HEK293 (cell line): ENCODE measurements around the gene TRAPPC11.

Experiments
- CTCF ChIA-PET: fragments of 350-600 bp; formaldehyde crosslinking; extraction: SDS; loops from one replicate; lab custom pipeline; 2021; ENCODE audit warnings: antibody characterized with exemption; lab: Yijun Ruan, JAX
- POLR2A ChIA-PET: fragments of 300-600 bp; formaldehyde crosslinking; extraction: SDS; loops from one replicate; lab custom pipeline; 2020; ENCODE audit warnings: antibody characterized with exemption, inconsistent platforms; lab: Yijun Ruan, JAX
- H3K27ac ChIP-seq: fragments of 200-500 bp; sonication (Bioruptor generic); 2 replicates; pipeline ENCODE4 v1.5.1; 2014; ENCODE audit warnings: low read depth, low read length, control low read depth, inconsistent platforms; ENCODE audit errors: extremely low read depth
- H3K36me3 ChIP-seq, 2 experiments: fragments of 200-500 bp in 1 of 2; sonication (Bioruptor generic) in 1 of 2; 1 replicate in 1 of 2; 2 replicates in 1 of 2; pipeline ENCODE4 v1.5.1; 2014 to 2017; ENCODE audit warnings: inconsistent platforms in 2 of 2, low read length in 2 of 2; ENCODE audit not compliant: control insufficient read depth in 2 of 2, insufficient read depth in 1 of 2
- H3K4me1 ChIP-seq: fragments of 200-500 bp; sonication (Bioruptor generic); 2 replicates; pipeline ENCODE4 v1.5.1; 2014; ENCODE audit warnings: mild to moderate bottlenecking, low read length, inconsistent platforms; ENCODE audit not compliant: control insufficient read depth, insufficient read depth
- H3K4me3 ChIP-seq: 2 replicates; pipeline ENCODE4 v1.5.1; 2011; ENCODE audit warnings: low read depth, mild to moderate bottlenecking, control low read depth, low read length, moderate library complexity
- H3K9me3 ChIP-seq: fragments of 200-500 bp; sonication (Bioruptor generic); 2 replicates; pipeline ENCODE4 v1.5.1; 2014; ENCODE audit warnings: low read depth, low read length, inconsistent platforms; ENCODE audit not compliant: control insufficient read depth, insufficient read depth
- GLIS2 ChIP-seq: fragments of 450-650 bp; formaldehyde crosslinking; IDR thresholded peaks from 2 replicates; pipeline ENCODE4 v1.5.1; 2016; ENCODE audit warnings: missing biosample characterization, missing genetic modification characterization
- MYNN ChIP-seq: fragments of 450-650 bp; formaldehyde crosslinking; IDR thresholded peaks from 2 replicates; pipeline ENCODE4 v1.5.1; 2016; ENCODE audit warnings: missing biosample characterization, missing genetic modification characterization, borderline replicate concordance
- WT1 ChIP-seq: fragments of 450-650 bp; formaldehyde crosslinking; IDR thresholded peaks from 2 replicates; pipeline ENCODE4 v1.5.1; 2016; ENCODE audit warnings: missing biosample characterization, missing genetic modification characterization
- ZBTB1 ChIP-seq: fragments of 450-650 bp; formaldehyde crosslinking; IDR thresholded peaks from 2 replicates; pipeline ENCODE4 v1.5.1; 2016; ENCODE audit warnings: missing biosample characterization, missing genetic modification characterization
- ZBTB8A ChIP-seq: fragments of 450-650 bp; formaldehyde crosslinking; IDR thresholded peaks from 2 replicates; pipeline ENCODE4 v1.5.1; 2016; ENCODE audit warnings: missing biosample characterization, missing genetic modification characterization
- ZEB2 ChIP-seq: fragments of 450-650 bp; formaldehyde crosslinking; IDR thresholded peaks from 2 replicates; pipeline ENCODE4 v1.5.1; 2016; ENCODE audit warnings: missing biosample characterization, missing genetic modification characterization
- ZFP69B ChIP-seq: fragments of 450-650 bp; formaldehyde crosslinking; IDR thresholded peaks from 2 replicates; pipeline ENCODE4 v1.5.1; 2016; ENCODE audit warnings: missing biosample characterization, missing genetic modification characterization
- ZIC2 ChIP-seq: fragments of 450-650 bp; formaldehyde crosslinking; IDR thresholded peaks from 2 replicates; pipeline ENCODE4 v1.5.1; 2016; ENCODE audit warnings: missing biosample characterization, missing genetic modification characterization
- ZNF157 ChIP-seq: fragments of 450-650 bp; formaldehyde crosslinking; IDR thresholded peaks from 2 replicates; pipeline ENCODE4 v1.5.1; 2016; ENCODE audit warnings: missing biosample characterization, missing genetic modification characterization
- ZNF221 ChIP-seq: fragments of 450-650 bp; formaldehyde crosslinking; IDR thresholded peaks from 2 replicates; pipeline ENCODE4 v1.5.1; 2017; ENCODE audit warnings: missing biosample characterization, missing genetic modification characterization, borderline replicate concordance
- ZNF23 ChIP-seq: fragments of 450-650 bp; formaldehyde crosslinking; IDR thresholded peaks from 2 replicates; pipeline ENCODE4 v1.5.1; 2016; ENCODE audit warnings: missing biosample characterization, missing genetic modification characterization, borderline replicate concordance
- ZNF239 ChIP-seq: fragments of 450-650 bp; formaldehyde crosslinking; IDR thresholded peaks from 2 replicates; pipeline ENCODE4 v1.5.1; 2016; ENCODE audit warnings: missing biosample characterization, missing genetic modification characterization
- ZNF24 ChIP-seq: fragments of 450-650 bp; formaldehyde crosslinking; IDR thresholded peaks from 2 replicates; pipeline ENCODE4 v1.5.1; 2016; ENCODE audit warnings: missing biosample characterization, missing genetic modification characterization
- ZNF266 ChIP-seq: fragments of 450-650 bp; formaldehyde crosslinking; IDR thresholded peaks from 2 replicates; pipeline ENCODE4 v1.5.1; 2016; ENCODE audit warnings: missing biosample characterization, missing genetic modification characterization, low read depth
- ZNF391 ChIP-seq: fragments of 450-650 bp; formaldehyde crosslinking; IDR thresholded peaks from 2 replicates; pipeline ENCODE4 v1.5.1; 2016; ENCODE audit warnings: low read depth, missing biosample characterization, missing genetic modification characterization, borderline replicate concordance
- ZNF549 ChIP-seq: fragments of 450-650 bp; IDR thresholded peaks from 2 replicates; pipeline ENCODE4 v1.5.1; 2018; ENCODE audit warnings: missing biosample characterization, missing genetic modification characterization, mild to moderate bottlenecking, inconsistent platforms, moderate library complexity
- ZNF660 ChIP-seq: fragments of 450-650 bp; IDR thresholded peaks from 2 replicates; pipeline ENCODE4 v1.5.1; 2018; ENCODE audit warnings: missing biosample characterization, mild to moderate bottlenecking, missing genetic modification characterization
- ZNF677 ChIP-seq: fragments of 450-650 bp; IDR thresholded peaks from 2 replicates; pipeline ENCODE4 v1.5.0; 2018; ENCODE audit warnings: missing biosample characterization, mild to moderate bottlenecking, missing genetic modification characterization, moderate library complexity
- TF ChIP-seq, protein P1 (sequence below): fragments of 450-650 bp; formaldehyde crosslinking; IDR thresholded peaks from 2 replicates; pipeline ENCODE4 v1.5.1; 2016; ENCODE audit warnings: missing biosample characterization, missing genetic modification characterization
- TF ChIP-seq, protein P2 (sequence below): fragments of 450-650 bp; formaldehyde crosslinking; IDR thresholded peaks from 2 replicates; pipeline ENCODE4 v1.5.1; 2016; ENCODE audit warnings: missing biosample characterization, missing genetic modification characterization
- TF ChIP-seq, protein P3 (sequence below): fragments of 450-650 bp; formaldehyde crosslinking; IDR thresholded peaks from 2 replicates; pipeline ENCODE4 v1.5.1; 2017; ENCODE audit warnings: missing biosample characterization, missing genetic modification characterization
- TF ChIP-seq, protein P4 (sequence below): fragments of 450-650 bp; formaldehyde crosslinking; conservative IDR thresholded peaks from 2 replicates; pipeline ENCODE4 v1.5.1; 2016; ENCODE audit warnings: low read depth, missing biosample characterization, missing genetic modification characterization
- TF ChIP-seq, protein P5 (sequence below): fragments of 450-650 bp; formaldehyde crosslinking; IDR thresholded peaks from 2 replicates; pipeline ENCODE4 v1.5.1; 2016; ENCODE audit warnings: missing biosample characterization, missing genetic modification characterization

The TRAPPC11 gene

DNA sequence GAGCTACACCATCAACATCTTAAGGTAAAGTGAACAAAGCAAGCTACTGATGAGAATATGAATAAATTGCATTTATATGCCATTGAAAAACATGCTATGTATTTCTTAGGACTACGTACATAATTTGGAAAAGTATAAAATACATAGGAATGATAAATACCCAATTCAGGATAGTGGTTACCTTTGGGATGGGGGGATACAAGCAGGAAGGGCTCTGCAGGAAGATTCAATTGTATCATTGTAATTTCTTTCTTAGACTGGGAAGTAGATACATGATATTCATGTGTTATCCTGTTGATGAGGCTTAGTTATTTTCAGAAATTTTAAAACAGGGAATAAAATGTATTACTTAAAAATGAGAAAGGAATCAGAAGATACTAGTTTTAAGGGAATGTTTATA lies 43.4 kb downstream of the TRAPPC11 start:
- Histone ChIP-seq H3K4me1 (no peaks in the 10 kb centered on the region), H3K27ac (no peak overlapping the region), H3K9me3 (no peaks in the 10 kb centered on the region), H3K4me3 (no peak overlapping the region), H3K36me3 (peaks cover 23 to 78% of the 10 kb centered on the region in 2 experiments; a peak in 2 of 3 replicates)
- TF ChIP-seq ZNF239 (tag by site-specific recombination), result no peak
- TF ChIP-seq ZBTB8A (tag by site-specific recombination), result no peak
- TF ChIP-seq, protein P1, sequence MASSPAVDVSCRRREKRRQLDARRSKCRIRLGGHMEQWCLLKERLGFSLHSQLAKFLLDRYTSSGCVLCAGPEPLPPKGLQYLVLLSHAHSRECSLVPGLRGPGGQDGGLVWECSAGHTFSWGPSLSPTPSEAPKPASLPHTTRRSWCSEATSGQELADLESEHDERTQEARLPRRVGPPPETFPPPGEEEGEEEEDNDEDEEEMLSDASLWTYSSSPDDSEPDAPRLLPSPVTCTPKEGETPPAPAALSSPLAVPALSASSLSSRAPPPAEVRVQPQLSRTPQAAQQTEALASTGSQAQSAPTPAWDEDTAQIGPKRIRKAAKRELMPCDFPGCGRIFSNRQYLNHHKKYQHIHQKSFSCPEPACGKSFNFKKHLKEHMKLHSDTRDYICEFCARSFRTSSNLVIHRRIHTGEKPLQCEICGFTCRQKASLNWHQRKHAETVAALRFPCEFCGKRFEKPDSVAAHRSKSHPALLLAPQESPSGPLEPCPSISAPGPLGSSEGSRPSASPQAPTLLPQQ, result no peak
- POLR2A ChIA-PET, result no interaction called here
- CTCF ChIA-PET, result interaction anchor here (0.6 kb wide), 1 partner anchor 586 kb away, joined by 5 read pairs; no protein-coding TSS in a partner anchor

DNA sequence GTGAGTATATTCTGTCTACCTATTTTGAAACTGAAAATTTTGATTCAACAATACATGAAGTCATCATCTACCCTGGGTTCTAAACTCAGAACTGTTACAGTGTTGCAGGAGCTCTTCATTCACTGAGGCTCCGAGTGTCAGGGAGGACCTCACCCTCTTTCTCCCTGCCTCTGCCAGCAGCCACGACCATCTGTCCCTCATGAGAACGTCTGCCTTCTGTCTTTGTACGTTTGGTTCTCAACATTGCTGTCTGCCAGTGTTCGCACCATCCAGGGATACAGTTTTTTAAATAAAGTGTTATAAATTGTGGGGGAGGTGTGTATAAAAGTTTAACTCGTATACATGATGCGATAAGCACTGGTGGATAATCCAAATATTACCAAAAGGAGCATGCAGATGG lies 55.5 kb downstream of the TRAPPC11 start:
- H3K36me3 ChIP-seq, result peaks cover 3 to 30% of the 10 kb centered on the region in 2 experiments; a peak in 2 of 3 replicates
- no peak overlapping the region for H3K4me3 ChIP-seq
- no peaks in the 10 kb centered on the region for H3K4me1 ChIP-seq
- CTCF ChIA-PET, result interaction anchor here (0.7 kb wide), 1 partner anchor 383 kb away, joined by 3 read pairs; no protein-coding TSS in a partner anchor
- no peaks in the 10 kb centered on the region for H3K9me3 ChIP-seq
- POLR2A ChIA-PET, result no interaction called here
- H3K27ac ChIP-seq, result no peak overlapping the region
- TF ChIP-seq, protein P2, sequence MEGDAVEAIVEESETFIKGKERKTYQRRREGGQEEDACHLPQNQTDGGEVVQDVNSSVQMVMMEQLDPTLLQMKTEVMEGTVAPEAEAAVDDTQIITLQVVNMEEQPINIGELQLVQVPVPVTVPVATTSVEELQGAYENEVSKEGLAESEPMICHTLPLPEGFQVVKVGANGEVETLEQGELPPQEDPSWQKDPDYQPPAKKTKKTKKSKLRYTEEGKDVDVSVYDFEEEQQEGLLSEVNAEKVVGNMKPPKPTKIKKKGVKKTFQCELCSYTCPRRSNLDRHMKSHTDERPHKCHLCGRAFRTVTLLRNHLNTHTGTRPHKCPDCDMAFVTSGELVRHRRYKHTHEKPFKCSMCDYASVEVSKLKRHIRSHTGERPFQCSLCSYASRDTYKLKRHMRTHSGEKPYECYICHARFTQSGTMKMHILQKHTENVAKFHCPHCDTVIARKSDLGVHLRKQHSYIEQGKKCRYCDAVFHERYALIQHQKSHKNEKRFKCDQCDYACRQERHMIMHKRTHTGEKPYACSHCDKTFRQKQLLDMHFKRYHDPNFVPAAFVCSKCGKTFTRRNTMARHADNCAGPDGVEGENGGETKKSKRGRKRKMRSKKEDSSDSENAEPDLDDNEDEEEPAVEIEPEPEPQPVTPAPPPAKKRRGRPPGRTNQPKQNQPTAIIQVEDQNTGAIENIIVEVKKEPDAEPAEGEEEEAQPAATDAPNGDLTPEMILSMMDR (tag by site-specific recombination), result no peak
- no peak for TF ChIP-seq ZNF266 (tag by site-specific recombination)

DNA sequence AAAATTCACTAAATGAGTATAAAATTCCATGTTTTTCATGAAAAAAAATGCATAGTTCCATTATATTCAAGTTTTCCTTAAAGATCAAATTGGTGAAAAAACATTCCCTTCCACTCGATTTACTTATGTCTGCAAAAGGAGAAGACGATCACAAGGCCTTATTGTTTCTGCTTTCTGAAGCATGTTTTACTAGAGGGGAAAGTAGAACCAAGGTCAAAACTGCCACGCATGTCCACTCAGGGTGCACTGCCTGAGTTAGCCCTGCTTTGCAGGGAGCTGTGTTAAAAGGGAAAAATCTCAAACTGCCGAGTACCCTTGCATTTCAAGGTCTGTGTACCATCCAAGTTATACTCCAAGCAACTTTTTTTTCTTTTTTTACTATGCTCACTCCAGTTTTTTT lies 57.2 kb downstream of the TRAPPC11 start:
- no peaks in the 10 kb centered on the region for H3K4me1 ChIP-seq
- CTCF ChIA-PET, result no interaction called here

More for the DNA sequence above, 57.2 kb downstream of the TRAPPC11 start:
- H3K4me3 ChIP-seq, result no peak overlapping the region
- peaks cover 0 to 25% of the 10 kb centered on the region in 2 experiments; a peak in 1 of 3 replicates for H3K36me3 ChIP-seq
- no peaks in the 10 kb centered on the region for H3K9me3 ChIP-seq
- H3K27ac ChIP-seq, result no peak overlapping the region
- TF ChIP-seq WT1 (tag by site-specific recombination) (no peak), GLIS2 (tag by site-specific recombination) (no peak), ZFP69B (tag by site-specific recombination) (no peak), ZNF677 (tag by site-specific recombination) (no peak), ZNF549 (tag by site-specific recombination) (no peak), ZNF157 (tag by site-specific recombination) (no peak), ZEB2 (no peak), MYNN (no peak), ZNF24 (tag by site-specific recombination) (no peak), ZIC2 (no peak), ZNF391 (tag by site-specific recombination) (no peak), ZNF23 (tag by site-specific recombination) (no peak), ZBTB1 (tag by site-specific recombination) (no peak), ZNF660 (tag by site-specific recombination) (no peak), ZNF221 (tag by site-specific recombination) (no peak)
- TF ChIP-seq, protein P3, sequence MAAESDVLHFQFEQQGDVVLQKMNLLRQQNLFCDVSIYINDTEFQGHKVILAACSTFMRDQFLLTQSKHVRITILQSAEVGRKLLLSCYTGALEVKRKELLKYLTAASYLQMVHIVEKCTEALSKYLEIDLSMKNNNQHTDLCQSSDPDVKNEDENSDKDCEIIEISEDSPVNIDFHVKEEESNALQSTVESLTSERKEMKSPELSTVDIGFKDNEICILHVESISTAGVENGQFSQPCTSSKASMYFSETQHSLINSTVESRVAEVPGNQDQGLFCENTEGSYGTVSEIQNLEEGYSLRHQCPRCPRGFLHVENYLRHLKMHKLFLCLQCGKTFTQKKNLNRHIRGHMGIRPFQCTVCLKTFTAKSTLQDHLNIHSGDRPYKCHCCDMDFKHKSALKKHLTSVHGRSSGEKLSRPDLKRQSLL (tag by site-specific recombination), result no peak
- TF ChIP-seq, protein P4, sequence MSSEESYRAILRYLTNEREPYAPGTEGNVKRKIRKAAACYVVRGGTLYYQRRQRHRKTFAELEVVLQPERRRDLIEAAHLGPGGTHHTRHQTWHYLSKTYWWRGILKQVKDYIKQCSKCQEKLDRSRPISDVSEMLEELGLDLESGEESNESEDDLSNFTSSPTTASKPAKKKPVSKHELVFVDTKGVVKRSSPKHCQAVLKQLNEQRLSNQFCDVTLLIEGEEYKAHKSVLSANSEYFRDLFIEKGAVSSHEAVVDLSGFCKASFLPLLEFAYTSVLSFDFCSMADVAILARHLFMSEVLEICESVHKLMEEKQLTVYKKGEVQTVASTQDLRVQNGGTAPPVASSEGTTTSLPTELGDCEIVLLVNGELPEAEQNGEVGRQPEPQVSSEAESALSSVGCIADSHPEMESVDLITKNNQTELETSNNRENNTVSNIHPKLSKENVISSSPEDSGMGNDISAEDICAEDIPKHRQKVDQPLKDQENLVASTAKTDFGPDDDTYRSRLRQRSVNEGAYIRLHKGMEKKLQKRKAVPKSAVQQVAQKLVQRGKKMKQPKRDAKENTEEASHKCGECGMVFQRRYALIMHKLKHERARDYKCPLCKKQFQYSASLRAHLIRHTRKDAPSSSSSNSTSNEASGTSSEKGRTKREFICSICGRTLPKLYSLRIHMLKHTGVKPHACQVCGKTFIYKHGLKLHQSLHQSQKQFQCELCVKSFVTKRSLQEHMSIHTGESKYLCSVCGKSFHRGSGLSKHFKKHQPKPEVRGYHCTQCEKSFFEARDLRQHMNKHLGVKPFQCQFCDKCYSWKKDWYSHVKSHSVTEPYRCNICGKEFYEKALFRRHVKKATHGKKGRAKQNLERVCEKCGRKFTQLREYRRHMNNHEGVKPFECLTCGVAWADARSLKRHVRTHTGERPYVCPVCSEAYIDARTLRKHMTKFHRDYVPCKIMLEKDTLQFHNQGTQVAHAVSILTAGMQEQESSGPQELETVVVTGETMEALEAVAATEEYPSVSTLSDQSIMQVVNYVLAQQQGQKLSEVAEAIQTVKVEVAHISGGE (tag by site-specific recombination), result no peak
- TF ChIP-seq, protein P5, sequence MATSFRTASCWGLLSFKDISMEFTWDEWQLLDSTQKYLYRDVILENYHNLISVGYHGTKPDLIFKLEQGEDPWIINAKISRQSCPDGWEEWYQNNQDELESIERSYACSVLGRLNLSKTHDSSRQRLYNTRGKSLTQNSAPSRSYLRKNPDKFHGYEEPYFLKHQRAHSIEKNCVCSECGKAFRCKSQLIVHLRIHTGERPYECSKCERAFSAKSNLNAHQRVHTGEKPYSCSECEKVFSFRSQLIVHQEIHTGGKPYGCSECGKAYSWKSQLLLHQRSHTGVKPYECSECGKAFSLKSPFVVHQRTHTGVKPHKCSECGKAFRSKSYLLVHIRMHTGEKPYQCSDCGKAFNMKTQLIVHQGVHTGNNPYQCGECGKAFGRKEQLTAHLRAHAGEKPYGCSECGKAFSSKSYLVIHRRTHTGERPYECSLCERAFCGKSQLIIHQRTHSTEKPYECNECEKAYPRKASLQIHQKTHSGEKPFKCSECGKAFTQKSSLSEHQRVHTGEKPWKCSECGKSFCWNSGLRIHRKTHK (tag by site-specific recombination), result no peak
- TF ChIP-seq, all 188 proteins: peak for 0
- POLR2A ChIA-PET, result no interaction called here
